GM12891 (cell line): ENCODE measurements around the gene TOR1B.

Experiments
- PAX5 ChIP-seq: IDR thresholded peaks from 2 replicates; pipeline ENCODE4 v1.6.1; 2011; ENCODE audit warnings: low read length, moderate library complexity, mild to moderate bottlenecking; ENCODE audit not compliant: insufficient read depth, severe bottlenecking
- POLR2AphosphoS5 ChIP-seq: IDR thresholded peaks from 2 replicates; pipeline ENCODE4 v1.6.1; 2011; ENCODE audit warnings: low read depth, low read length, control low read depth
- TAF1 ChIP-seq: IDR thresholded peaks from 2 replicates; pipeline ENCODE4 v1.6.1; 2011; ENCODE audit warnings: low read depth, low read length, control low read depth

DNA sequence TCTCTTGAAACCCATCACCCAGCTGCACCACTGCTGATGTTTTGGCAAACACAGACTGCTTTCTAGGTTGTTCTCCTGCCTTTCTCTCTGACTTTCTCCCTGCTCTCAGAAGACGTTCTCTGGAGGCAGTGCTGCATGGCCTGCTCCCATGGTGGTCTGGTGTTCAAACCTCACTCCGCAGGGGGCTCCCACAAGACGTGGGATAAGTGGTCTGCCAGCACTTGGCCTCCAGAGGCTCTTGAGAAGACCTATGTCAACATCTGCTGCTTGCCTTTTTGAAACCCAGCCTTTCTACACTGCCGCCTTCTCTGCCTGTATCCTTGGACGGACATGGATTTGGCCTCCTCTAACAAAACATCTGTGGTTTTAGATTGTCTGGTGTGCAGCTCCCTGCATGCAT lies 48.8 kb downstream of the TOR1B start:
- no peak for TF ChIP-seq TAF1
- no peak for TF ChIP-seq PAX5
- no peak for TF ChIP-seq POLR2AphosphoS5
